DMS153 (cell line): ENCODE data around the gene ADAMTS2.

Source experiments
- DNase-seq: peaks from one replicate; lab custom pipeline; 2025; lab: John Stamatoyannopoulos, UW

ADAMTS2 gene

DNA sequence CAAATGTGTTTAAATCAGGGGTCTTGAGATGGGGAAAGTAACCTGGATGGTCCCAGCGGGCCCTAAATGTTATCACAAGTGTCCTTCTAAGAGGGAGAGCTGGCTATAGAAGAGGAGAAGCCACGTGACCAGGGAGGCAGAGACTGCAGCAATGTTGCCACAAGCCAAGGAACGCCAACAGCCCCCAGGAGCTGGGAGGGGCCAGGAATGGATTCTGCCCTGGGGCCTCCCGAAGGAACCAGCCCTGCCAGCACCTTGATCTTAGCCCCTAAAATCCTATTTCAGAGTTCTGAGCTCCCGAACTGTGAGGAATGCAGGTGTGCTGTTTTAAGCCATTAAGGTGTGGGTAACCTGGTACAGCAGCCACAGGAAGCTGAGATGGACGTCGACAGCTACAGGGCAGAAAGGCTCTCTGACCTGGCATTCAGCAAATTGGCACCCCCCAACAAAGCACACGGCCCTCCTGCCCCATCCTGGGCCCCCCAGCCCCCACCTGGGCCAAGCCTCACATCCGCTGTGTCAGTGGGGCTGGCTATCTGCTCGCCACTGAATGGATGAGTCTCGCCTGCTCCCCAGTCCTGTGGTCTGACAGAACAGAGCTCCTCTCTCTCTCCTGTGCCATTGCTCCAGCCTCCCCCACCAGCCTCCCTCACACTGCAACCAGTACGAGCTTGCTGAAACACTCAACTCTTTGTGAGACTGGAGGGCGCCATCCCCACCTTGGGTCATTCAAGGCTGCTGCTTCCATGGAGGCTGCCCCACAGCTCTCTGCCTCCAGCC lies 78.8 kb downstream of the ADAMTS2 start:
- DNase-seq, result no peak

DNA sequence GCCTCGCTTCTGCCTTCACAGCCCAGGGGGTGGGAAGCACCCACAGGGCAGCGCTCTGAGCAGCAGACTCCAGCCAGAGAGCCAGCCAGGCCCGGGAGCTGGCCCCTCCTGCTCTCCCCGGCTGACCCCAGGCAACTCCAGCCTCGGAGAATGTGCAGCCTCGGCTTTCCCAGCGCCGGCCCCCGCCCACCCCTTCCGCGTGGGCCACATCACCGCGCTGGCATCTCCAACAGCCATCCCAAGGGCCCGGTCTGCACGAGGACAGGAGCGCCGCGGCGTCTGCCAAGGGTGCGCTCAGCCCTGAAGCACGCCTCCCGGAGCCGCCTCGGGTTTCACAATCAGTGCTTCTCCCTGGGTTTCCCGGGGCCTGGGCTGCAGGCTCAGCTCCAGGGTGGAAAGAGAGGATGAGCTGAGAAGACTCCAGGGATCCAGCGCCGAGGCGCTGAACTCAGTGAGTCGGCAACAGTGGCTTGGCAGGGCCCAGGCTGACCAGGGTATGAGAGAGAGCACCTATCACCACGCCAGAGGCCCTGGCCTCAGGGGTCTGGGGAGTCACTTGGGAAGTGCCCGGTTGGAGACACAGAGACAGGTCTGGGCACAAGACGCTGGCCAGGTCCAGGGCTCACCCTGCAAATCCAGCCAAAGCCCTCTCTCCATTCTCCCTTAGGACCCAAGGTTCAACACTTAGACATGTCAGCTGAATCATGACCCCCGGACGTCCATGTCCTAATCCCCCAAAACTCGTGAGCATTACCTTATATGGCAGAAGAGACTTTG lies 79.6 kb downstream of the ADAMTS2 start:
- no peak for DNase-seq

DNA sequence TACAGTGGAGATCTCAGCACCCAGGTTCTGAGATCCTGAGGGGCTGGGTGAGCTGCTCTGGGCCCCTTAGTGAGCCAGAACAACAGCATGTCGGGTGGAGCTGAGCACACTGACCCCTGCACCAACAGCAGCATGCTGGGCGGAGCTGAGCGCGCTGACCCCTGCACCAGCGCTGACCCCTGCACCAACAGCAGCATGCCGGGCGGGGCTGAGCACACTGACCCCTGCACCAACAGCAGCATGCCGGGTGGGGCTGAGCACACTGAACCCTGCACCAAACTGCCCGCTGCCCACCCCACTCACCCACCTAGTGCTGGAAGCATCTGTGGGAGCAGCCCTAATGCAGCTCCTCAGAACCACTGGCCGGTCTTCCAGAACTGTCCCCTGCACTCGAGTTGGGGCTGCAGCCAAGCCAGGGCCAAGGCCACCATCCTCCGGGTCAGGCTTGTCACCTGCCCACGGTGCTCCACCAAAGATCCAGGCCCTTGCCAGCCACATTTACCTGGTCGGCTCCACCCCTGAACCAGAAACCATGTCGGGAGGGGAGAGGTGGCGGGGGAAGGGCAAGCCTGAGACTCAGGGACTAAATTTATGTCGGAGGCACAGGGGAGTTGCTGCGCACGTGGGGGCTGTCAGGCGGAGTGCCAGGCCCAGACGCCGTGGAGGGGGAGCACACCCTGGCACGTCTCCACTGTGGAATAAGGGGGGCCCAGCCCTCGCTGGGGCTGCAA lies 80.3 kb downstream of the ADAMTS2 start:
- DNase-seq, result no peak

DNA sequence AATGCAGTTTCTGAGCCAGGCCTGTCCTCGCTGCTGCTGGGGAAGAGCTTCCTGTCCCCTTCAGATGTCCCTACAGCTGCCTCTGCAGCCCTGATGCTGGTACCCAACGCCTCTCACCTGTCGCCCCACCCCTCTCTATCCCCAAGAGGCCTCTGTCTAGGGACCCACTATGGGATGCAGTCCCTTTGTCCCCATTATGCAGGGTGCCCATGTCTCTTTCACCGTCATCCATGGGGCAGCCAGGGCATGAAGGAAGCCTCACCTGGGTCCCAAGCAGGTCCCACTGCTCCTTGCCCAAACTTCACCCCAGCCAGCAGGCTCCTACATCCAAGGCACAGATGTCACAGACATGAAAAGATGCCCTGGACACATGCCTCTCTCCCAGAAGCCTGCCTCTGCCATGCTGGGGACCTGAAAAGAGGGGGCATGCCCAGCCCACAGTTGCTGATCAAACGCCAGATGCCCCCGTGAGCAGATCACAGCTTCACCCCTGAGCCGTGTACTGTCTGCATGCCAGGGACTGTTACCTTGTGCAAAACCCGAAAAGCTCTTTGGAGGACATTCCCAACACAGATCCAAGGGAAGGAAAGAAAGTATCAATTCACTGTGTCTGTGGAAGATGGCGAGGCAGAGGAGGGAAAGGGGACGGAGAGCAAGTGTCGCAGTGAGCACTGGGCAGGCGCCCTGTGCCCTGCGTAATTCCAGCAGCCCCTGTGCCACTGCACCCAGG lies 81.0 kb downstream of the ADAMTS2 start:
- no peak for DNase-seq

DNA sequence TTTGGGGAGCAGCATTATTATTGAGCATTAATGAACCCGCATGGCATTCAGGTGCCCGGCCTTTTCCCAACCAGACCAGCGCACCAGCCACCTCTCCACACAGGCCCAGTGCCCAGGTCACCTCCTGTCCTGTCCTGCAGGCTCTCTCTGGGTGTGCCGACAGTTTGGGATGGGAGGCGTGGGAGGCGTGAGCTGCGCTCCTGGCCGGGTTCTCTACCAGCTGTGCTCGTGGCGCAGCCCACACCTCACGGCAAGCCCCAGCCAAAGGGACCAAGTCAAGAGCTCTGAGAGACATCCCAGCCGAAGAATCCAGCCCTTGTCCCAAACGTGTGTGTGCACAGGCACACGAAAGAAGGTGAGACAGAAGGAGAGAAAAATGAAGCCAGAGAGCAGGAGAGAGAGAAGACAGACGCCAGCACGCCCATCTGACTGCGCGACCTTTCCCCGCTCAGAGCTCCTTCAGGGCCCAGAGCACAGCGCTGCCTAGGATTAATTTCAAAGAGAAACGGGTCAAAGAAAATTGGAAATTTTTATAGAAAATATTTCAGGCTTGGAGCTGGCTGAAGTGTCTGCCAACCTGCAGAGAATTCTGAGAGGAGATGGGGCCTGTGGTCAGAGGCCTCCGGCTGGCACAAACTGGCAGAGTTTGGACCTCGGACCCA lies 81.7 kb downstream of the ADAMTS2 start:
- DNase-seq, result no peak

DNA sequence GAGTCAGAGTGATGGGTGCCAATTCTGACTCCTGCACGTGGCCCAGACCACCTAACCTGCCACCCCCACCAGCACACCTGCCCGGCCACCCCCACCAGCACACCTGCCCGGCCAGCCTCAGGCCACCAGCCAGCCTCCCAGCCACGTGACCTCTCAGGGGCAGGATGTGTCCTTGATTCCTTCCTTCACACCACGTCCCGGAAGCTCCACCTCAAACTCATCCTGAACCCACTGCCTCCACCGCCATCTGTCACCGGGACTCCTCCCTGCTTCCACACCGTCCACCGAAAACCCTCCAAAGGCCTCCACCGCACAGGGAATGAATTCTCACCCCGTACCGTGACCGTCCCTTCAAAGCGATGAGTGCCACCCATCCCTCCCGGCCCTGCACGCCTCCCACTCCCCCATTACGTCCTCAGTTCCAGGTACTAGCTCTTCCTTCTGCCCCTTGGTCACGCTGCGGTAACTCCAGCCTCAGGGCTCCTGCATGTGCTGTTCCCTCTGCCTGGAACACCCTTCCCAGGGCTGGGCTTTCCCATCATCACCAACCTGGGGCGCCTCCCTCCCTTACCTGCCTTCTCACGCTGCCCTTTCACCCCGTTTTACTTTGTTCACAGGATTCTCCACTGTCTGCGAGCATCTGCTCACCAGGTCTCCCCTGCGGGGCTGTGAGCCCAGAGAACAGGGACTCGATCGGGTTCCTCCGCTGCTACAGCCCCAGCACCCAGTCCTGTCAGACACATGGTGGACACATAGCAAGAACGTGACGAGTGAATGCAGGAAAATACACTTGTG lies 82.9 kb downstream of the ADAMTS2 start:
- no peak for DNase-seq

DNA sequence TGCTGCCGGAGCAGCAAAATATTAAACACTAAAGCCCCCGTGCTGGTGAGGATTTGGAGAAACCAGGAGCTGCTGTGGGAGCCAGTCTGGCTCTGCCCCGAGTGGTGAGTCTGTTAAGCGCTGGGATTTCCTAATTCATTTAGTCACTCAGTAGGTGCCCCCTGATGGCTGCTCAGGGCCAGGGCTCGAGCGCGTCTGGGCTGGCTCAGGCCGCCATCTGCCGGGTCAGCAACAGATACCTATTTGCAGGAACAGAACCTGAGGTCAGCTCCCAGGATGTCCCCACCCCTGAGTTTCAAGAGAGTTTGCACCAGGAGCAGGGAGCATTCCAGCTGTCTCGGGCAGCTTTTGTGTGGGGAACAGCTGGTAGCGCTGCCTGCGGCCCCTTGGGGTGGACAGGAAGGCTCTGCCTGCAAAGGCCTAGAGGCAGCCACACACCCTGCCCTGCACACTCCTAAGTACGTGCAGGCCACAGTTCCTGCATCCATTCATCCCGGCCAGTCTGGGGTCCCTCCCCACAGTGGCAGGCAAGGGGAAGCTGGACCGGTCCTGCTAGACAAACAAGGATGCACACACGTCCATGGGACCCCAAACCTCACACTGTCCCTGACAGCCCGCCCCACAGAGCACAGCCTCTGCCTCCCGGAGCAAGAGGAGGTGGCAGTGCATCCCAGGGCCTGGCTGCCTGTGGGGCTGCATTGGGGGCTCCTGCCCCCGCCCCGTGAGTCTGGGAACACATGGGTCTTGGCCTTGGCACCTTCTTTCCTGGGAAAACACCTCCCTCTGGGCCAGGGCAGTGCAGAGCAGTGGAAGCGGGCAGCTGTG lies 83.7 kb downstream of the ADAMTS2 start:
- no peak for DNase-seq

DNA sequence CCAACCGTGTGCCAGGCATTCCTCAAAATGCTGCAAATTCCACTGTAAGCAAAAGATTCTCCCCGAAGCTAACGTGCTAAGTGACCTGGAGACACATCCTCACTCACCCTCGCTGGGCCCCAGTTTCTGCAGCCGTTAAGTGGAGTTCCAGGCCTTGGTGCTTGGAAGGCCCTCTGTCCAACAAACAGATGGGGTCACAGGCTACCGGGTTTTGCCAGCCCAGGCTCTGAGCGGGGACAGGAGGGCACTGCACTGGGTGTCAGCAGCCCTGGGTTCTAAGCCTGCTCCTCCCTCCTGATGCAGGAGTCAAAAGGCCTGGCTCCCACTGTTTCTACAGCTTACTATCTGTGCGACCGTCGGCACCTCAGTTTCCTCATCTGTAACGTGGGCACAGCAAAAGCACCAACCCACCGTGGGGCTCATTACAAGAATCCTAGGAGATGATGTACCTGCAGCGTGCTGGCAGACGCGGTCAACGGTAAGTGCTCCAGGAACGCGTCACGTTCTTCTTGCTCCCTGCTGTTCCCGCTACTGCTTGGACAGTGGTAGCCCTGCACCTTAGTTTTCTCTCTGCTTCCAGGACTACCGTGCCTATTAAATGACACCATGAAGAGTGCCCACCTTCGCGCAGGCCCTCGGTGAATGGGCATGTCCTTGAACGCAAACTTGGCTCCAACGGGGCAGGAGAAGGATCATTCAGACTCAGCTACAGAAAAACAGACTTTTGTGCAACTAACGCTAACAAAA lies 84.8 kb downstream of the ADAMTS2 start:
- no peak for DNase-seq

DNA sequence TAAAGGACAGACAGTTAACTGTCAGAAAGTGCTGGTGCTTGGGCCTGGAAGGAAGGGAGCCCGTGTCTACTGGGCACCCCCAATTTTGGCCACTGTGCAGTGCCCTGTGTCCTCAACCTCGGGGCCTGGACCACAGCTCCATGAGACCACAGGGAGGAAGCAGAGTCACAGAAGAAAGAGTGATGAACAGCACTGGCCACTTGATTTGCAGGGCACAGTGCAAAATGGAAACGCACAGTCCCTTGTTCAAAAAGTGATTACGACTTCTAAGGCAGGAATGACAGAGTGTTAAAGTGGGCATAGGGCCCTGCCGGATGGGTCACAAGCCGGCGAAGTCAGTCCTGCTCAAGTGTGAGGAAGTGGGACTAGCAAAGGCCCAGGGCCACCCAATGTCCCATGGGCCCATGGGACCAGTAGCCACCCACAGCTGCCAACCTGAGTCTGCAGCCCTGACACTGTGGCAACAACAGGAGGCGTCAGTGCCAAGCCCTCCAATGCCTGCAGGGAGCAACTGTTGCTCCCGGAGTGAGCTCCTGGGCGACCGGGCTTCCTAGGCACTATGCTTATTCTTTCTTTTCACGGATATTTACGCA lies 85.4 kb downstream of the ADAMTS2 start:
- DNase-seq, result no peak

DNA sequence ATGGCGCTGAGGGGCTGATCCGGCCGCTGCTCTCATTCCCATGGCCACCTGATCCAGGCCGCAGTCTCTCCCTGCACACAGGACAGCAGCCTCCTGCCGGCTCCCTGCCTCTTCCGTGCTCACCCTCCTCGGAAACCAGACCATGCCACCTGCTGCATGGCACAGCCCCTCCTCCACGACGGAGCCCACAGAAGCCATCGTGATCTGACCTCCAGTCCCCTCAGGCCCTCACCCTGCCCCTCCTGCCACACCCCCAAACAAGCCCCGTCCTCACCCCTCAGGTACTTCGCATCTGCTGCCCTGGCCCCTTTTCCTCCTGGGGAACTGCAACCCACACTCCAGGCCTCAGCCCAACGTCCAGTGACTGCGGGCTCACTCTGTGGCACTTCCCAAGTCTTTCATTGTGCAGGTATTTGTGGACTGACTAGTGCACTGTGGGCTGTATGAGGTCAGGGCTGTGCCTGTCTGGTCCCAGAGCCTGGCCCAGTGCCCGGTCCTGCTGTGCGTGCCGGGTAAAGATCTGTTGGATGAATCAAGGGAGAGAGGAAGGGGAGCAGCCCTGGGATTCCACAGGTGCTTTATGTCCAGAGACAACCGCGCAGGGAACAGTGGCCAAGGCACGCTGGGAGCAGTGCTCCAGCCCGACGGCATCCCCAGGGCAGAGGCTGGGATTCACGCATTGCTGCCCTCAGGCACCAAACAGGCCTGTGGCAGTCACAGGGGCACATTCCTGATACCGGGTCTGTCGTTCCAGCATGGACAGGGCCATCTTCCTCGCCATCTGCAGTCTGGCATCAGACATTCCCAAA lies 86.1 kb downstream of the ADAMTS2 start:
- no peak for DNase-seq

DNA sequence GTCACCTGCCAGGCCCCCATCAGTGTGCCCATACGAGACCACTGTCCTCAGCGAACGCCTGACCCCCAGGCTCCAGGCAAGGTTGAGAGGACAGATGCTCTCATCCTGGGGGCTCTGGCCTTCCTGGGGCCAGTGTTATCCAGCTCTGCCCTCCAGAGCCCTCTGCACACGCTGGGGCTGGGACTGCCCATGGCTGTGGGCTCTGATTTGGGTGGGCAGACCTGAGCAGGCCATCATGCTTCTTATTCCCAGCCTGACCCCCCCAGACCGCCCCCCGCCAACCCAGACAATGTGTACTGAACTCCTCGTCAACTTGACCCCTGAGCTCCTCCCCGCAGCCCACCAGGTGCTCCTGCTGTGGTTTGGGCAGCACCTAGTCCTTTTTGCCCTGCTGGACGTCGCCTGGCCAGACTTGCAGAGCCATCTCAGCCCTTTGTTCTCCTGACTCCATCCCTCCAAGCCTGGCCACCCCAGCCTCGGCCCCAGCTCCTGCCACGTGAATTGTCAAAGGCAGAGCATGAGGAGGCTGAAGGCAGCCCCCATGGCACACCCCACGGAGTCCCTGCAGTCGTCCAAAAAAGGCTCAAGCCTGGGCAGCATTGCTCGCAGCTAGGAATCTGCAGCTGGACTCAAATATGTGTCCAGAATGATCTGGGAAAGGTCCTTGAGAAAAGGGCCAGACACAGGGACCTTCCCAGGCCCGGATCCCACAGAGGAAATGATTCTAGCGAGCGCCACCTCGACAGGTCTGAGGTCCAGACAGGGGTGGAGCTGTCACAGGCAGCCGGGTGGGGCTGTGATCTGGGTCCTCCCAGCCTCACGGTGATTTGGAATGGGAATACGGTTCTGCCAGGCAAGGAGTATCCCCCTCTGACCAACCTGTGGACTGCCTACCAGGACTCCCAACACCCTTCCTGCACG lies 87.0 kb downstream of the ADAMTS2 start:
- DNase-seq, result no peak

DNA sequence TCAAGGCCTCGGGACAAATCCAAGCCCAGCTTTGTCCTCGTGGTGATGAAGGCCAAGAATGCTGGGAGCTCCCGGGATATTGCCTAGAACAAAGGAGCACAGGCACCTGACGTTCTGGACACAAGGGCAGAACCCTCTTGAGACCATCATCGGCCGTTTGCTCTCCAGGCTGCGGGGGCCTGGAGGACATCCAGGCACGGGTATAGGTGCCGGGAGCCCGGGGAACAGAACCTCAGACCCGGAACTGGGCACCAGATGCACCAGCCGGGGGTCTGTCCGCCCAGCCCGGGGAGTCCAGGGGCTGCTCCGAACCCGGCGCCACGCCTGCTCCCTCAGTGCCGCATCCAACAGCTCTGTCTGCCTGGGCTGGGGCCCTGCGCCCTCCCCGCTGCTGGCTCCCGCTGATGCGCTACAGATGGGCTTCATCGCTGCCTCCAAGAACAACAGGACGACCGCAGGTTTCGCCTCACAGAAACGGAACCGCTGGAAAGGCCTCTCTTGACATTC lies 88.0 kb downstream of the ADAMTS2 start:
- DNase-seq, result no peak

DNA sequence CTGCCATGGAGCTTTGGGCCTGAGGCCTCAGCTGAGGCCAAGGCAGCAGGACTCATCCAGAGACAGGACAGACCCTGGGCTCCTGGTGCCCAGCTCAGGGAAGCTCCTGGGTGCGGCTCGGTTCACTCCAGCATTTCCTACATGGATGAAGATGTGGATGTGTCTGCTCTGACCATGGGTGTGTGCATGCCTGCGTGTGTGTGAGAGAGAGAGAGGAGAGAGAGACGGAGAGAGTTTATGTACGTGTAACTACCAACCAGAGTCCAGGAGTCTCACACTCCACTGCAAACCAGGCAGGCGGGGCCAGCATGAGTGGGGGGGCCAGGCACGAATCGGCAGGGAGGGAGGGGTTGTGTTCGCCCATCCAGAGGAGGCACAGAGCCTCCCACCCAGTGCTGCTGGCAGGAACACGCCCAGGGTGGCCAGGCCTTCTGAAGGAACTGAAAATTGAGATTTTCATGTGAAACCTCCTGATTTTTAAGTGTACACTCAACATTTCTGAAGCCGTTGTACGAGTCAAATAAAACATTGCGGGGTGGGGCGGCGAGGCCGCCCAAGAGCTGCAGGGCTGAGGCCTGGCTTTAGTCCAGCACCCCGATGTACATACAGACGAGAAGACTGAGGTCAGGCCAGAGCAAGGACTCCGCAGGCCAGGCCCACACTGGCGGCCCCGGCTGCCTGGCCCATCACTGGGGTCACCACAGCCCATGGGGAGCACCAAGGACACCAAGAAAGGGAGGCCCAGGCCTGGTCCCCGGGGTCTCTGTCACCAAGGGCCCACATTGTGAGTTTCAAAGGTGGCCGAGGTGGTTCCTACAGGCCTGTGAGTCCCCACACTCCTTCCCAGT lies 88.7 kb downstream of the ADAMTS2 start:
- no peak for DNase-seq

DNA sequence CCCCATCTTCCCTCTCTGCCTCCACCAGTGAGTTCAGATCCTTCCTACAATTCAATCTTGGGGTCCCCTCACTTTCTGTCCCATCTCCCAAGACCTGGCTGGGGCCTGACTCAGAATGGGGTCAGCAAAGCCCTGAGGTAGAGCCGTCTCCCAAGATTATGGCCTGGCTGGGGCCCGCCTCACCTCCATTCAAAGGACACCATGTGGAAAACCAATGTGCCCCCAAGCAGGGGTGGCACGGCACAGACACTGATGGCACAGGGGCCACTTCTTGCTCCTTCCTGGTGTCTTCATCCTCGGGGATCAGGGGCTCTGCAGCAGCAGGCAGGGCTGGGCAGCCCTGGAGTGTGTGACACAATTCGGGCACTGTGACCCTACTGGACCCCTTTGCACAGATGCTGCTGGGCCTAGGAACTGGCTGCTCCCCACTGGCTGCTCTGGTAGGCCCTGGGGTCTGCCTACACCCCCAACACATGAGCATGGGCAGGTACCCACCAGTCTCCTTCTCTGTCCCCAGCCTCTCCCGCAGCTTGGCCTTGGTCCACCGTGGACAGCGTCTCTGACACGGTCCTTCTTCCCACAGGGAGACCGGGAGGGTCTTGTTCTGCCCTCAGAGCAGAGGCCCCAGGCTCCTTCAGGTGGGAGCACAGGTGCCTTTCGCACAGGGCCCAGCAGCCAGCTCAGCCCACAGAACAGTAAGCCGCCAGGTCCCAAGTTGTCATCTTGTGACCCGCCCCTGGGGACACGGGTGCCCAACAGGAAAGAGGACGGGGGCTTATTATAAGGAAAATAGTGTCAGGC lies 89.5 kb downstream of the ADAMTS2 start:
- no peak for DNase-seq
